HG03196 (cell line): Measurements from ENCODE around the gene HFM1.

Experiments used
- ATAC-seq: cut with Tn5 transposase; IDR thresholded peaks from one replicate; pipeline ENCODE4 v1.9.1; 2021; ENCODE audit not compliant: unreplicated experiment

Gene HFM1

DNA sequence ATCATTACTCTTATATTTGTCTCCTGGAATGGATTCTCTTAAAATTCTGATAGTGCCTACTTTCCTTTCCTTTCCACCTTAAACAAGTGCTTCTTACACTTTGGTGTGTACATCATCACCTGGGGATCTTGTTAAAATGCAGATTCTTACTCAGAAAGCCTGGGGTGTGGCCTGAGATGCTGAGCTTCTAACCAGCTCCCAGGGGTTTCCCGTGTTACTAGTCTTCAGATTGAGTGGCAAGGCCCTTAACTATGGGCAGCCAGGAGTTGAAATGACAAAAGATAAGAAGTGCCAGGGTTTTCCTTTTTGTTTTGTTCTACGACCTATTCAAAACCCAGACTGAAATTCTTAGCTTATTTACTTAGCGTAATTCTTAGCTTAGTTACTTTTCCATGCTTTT, 159.2 kb downstream of the HFM1 start:
- ATAC-seq = no peak

DNA sequence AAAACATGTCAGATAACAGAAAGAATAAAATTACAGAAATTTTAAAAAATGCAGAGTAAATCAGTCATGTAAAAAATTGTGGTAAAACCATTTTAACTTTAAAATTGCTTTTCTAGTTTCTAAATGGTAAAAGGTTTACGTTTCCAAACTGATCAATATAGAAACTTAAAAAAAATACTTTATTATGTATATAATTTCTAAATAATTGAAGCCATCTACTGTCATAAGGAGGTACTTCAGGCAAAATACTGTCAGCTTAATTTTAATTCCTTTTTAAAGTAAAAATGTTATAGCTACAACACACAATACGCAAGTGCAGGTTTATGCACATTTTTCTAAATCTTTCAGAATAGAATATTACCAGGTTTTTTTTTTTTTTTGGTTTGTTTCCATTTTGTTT, 159.9 kb downstream of the HFM1 start:
- no peak for ATAC-seq

DNA sequence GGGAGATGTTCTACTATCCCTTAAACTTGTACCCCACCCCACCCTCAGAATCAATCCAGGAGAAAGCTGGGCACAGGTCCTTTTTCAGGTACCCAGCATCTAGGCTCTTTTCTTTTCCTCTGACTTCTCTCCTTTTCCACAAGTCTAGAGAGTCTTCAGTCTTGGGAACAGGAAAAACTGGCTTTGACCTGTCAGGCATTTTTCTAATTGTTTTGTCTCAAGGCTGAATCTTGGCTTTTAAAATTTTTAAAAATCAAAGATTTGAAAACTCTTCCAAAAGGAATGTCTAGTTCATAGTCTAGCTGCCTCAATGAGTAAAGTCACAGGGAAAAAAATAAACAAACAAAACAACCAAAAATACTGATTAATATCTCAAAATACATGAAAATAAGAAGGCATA, 161.5 kb downstream of the HFM1 start:
- no peak for ATAC-seq

DNA sequence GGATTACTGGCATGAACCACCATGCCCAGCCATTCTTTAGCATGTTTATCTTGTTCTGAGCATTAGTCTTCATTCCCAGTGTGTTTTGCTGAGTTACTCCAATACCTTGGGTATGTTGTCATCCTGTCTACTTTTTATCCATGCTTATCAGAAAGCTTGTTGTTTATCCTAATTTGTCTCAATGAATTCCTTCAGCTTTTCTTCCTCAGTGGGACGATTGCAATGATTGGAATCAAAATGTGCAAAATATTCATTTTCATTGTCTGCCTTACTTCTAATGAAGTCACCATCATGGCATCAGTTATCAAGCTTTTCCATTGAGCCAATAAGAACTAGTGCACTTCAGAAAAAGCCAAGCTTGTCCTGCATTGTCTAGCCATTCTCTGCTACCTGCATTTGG, 170.5 kb downstream of the HFM1 start:
- ATAC-seq = no peak

DNA sequence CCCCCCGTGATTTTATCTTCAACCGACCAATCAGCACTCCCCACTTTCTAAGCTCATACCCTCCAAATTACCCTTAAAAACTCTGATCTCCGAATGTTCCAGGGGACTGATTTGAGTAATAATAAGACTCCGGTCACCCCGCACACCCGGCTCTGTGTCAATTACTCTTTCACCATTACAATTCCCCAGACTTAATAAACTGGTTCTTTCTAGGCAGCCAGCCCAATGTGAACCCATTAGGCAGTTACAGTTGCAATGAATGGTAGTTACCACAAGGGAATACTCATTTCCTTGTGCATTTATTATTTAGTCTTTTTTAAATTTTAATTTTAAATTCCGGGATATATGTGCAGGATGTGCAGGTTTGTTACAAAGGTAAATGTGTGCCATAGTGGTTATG, 177.9 kb downstream of the HFM1 start:
- no peak for ATAC-seq

DNA sequence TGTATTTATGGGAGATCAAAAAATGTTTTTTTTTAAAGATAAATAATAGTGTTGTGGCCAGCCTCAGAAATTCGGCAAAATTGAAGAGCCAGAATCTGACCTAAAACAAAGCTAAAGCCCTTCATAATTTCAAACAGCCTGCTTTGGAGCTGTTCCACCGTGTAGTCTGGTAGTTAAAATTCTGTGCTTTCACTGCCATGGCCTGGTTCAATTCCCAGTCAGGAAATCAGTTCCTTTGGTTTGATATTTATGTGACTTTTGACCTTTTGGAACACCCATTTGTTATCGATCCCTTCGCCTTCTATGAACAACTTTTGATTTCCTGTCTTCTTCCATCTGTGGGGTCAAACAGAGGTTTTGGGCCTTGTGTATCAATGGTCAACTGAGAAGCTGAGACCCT, 179.8 kb downstream of the HFM1 start:
- no peak for ATAC-seq

DNA sequence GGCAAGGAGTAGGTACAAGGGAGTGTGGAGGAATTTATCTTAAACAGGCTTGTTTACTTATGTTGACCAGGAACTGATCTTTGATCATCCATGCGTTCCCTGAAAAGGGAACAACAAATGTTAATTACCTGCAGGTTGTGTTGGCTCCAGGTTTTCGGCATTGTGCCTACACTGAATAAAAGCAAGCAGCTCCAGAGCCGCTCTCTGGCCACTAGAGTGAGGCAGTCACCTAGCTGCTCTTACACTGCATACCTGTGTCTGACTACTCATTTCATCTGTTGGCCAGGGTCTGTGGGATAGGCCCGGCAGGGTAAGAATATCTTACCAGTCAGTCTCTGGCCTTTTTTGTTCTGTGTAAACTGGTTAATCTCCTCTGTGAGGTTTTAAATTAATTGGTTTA, 183.6 kb downstream of the HFM1 start:
- no peak for ATAC-seq

DNA sequence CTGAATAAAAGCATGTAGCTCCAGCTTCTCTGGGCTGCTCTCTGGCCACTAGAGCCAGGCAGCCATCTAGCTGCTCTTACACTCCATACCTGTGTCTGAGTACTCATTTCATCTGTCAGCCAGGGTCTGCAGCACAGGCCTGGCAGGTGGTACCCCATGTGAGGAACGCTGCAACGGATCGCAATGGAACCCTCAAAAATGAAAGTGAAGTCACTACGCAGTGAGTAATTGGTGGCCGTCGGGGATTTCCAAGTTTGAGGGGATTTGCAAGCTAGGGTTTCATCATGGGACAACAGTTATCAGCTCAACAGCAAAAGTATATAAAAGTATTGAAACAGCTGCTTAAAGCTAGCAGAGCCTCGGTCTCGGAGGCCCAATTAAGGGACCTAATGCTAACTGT, 186.7 kb downstream of the HFM1 start:
- ATAC-seq = no peak
